Measurements from ENCODE around the gene SLCO2A1. TPM values are rescaled to one million over a fixed set of nuclear protein-coding genes. Genes with fewer than 3 reads are reported as not detected.

Gene SLCO2A1
- total and polyA plus RNA-seq, 2 experiments from 2014 or later = 0.31 to 1.0 TPM

DNA sequence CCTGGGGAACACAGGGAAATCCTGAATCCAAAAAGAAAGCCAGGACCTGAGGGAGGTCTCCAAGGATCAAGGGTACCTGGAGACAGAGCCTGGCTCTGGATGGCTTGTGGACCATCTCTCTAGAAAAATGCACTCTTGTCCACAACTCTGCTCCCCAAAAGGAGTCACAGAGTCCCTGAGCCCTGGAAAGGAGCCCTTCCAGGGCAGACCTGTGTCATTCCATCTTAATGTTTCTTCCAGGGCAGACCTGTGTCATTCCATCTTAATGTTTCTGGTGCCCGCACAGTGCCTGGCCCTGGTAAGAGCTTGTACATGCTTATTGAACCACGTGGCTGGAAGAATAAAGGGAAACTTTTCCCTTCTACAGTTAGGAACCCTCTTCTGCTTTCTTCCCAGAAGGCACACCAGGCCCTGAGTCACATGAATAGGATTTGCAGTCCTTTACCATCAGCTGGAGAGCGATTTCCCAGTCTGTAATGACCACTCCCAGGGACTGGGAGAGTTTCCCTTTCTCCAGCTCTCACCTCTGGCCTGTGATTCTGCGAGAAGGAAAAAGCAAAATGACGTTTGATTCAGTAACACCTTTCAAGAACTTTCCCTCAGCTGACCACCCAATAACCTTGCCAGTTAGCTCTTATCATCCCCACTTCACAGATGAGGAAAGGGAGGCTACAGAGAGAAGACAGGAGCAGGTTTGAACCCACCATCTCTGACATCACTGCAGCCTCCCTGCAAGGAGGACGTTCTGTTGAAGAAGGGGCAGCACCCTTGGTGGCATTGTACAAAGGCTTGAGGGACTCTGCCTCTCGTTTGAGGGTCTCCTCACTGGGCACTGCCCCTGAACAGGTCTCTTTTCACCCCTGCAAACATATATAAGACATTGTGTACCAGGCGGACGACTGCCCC lies 35.8 kb upstream of the SLCO2A1 start (continued):
- TF ChIP-seq POLR2AphosphoS5 (IDR thresholded peaks at IDR 0.05; ENCODE audit: low read depth) = no peak
- no peak for TF ChIP-seq EZH2phosphoT487 (IDR thresholded peaks at IDR 0.05; ENCODE audit: unreplicated experiment)
- no peak for TF ChIP-seq CTCF (conservative IDR thresholded peaks at IDR 0.05; ENCODE audit: low read depth in 2 of 2)
- TF ChIP-seq, protein P1, sequence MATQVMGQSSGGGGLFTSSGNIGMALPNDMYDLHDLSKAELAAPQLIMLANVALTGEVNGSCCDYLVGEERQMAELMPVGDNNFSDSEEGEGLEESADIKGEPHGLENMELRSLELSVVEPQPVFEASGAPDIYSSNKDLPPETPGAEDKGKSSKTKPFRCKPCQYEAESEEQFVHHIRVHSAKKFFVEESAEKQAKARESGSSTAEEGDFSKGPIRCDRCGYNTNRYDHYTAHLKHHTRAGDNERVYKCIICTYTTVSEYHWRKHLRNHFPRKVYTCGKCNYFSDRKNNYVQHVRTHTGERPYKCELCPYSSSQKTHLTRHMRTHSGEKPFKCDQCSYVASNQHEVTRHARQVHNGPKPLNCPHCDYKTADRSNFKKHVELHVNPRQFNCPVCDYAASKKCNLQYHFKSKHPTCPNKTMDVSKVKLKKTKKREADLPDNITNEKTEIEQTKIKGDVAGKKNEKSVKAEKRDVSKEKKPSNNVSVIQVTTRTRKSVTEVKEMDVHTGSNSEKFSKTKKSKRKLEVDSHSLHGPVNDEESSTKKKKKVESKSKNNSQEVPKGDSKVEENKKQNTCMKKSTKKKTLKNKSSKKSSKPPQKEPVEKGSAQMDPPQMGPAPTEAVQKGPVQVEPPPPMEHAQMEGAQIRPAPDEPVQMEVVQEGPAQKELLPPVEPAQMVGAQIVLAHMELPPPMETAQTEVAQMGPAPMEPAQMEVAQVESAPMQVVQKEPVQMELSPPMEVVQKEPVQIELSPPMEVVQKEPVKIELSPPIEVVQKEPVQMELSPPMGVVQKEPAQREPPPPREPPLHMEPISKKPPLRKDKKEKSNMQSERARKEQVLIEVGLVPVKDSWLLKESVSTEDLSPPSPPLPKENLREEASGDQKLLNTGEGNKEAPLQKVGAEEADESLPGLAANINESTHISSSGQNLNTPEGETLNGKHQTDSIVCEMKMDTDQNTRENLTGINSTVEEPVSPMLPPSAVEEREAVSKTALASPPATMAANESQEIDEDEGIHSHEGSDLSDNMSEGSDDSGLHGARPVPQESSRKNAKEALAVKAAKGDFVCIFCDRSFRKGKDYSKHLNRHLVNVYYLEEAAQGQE (IDR thresholded peaks at IDR 0.05; ENCODE audit: unreplicated experiment) = no peak

- no peak overlapping the region for H3K27ac ChIP-seq (ENCODE audit: low read depth)
- no peaks in the 10 kb centered on the region for H3K27me3 ChIP-seq (ENCODE audit: insufficient read depth)
- H3K9me2 ChIP-seq (ENCODE audit: insufficient read depth) = no peaks in the 10 kb centered on the region
- H4K20me1 ChIP-seq (replicated peaks; ENCODE audit: insufficient read depth) = no peaks in the 10 kb centered on the region
- Mint-ChIP-seq H3K27ac (no peak overlapping the region), H3K4me3 (no peak overlapping the region), H3K4me1 (no peaks in the 10 kb centered on the region), H3K27me3 (ENCODE audit: insufficient read depth, low read depth, poor library complexity) (peaks cover 8% of the 10 kb centered on the region), H3K36me3 (ENCODE audit: low read depth) (no peaks in the 10 kb centered on the region), H3K9me3 (no peaks in the 10 kb centered on the region)
- H3K36me3 ChIP-seq (ENCODE audit: insufficient read depth) = no peaks in the 10 kb centered on the region
- ATAC-seq (no peak), DNase-seq (ENCODE audit: low spot score) (no peak)
- no peaks in the 10 kb centered on the region for H3K4me1 ChIP-seq (ENCODE audit: insufficient read depth)
- H3F3A ChIP-seq (replicated peaks; ENCODE audit: low read depth) = no peaks in the 10 kb centered on the region
- H3K79me2 ChIP-seq (replicated peaks; ENCODE audit: insufficient read depth) = no peaks in the 10 kb centered on the region
- H2AFZ ChIP-seq = no peak overlapping the region
- no peak overlapping the region for H3K4me2 ChIP-seq
- no peak overlapping the region for H3K4me3 ChIP-seq
- TF ChIP-seq EZH2 (IDR thresholded peaks at IDR 0.05; ENCODE audit: low read depth, unreplicated experiment) (no peak), ZNF331 (CRISPR knock-in tag; IDR thresholded peaks at IDR 0.05; ENCODE audit: low read depth) (no peak), STAT1 (IDR thresholded peaks at IDR 0.05; ENCODE audit: unreplicated experiment) (no peak), JUNB (IDR thresholded peaks at IDR 0.05; ENCODE audit: unreplicated experiment) (no peak), ZNF114 (CRISPR knock-in tag; IDR thresholded peaks at IDR 0.05) (no peak)
- TF ChIP-seq, protein P1 (IDR thresholded peaks at IDR 0.05; ENCODE audit: unreplicated experiment) = no peak
Observed at GRCh38 chr3:134064081-134064480, 34.4 kb upstream of the SLCO2A1 start.

All from GM23338 (cell line).